HG02852 (cell line): ENCODE results near the gene NEAT1.

Source experiments
- ATAC-seq: cut with Tn5 transposase; IDR thresholded peaks from one replicate; pipeline ENCODE4 v1.9.1; 2021; ENCODE audit warnings: mild to moderate bottlenecking, moderate library complexity; ENCODE audit not compliant: unreplicated experiment

Gene NEAT1

GRCh38 chr11:65421794-65422632 is 585 bp upstream of the NEAT1 start:
- no peak for ATAC-seq

- no peak for ATAC-seq
These were observed 1.1 kb downstream of the NEAT1 start for GRCh38 chr11:65423516-65424204.

GRCh38 chr11:65424205-65425104 is 1.9 kb downstream of the NEAT1 start:
- ATAC-seq, result no peak

GRCh38 chr11:65425105-65425970 is 2.7 kb downstream of the NEAT1 start:
- ATAC-seq, result no peak

- no peak for ATAC-seq
These were observed 3.6 kb downstream of the NEAT1 start for GRCh38 chr11:65425971-65426838.

GRCh38 chr11:65426839-65427690 is 4.5 kb downstream of the NEAT1 start:
- no peak for ATAC-seq

- ATAC-seq, result no peak
These were observed 5.3 kb downstream of the NEAT1 start for GRCh38 chr11:65427691-65428577.

GRCh38 chr11:65428578-65429067 is 6.0 kb downstream of the NEAT1 start:
- ATAC-seq, result no peak

- ATAC-seq, result no peak
These were observed 6.6 kb downstream of the NEAT1 start for GRCh38 chr11:65429068-65429681.

- ATAC-seq, result no peak
These were observed 7.3 kb downstream of the NEAT1 start for GRCh38 chr11:65429724-65430405.

- no peak for ATAC-seq
These were observed 8.0 kb downstream of the NEAT1 start for GRCh38 chr11:65430406-65431217.

- no peak for ATAC-seq
These were observed 9.0 kb downstream of the NEAT1 start for GRCh38 chr11:65431451-65432099.

GRCh38 chr11:65432100-65432650 is 9.6 kb downstream of the NEAT1 start:
- ATAC-seq, result no peak

- no peak for ATAC-seq
These were observed 10.3 kb downstream of the NEAT1 start for GRCh38 chr11:65432686-65433582.
